HUES48 (cell line): ENCODE measurements around the gene CAMK2B.

Source experiments
- H3K27ac ChIP-seq: one replicate; pipeline ENCODE4 v1.7.0; 2013; ENCODE audit warnings: low read depth, low read length, inconsistent platforms
- H3K27me3 ChIP-seq: 2 replicates; pipeline ENCODE4 v1.6.1; 2013; ENCODE audit warnings: mild to moderate bottlenecking, low read length; ENCODE audit not compliant: control insufficient read depth, insufficient read depth
- H3K36me3 ChIP-seq: 2 replicates; pipeline ENCODE4 v1.6.1; 2013; ENCODE audit warnings: low read length; ENCODE audit not compliant: control insufficient read depth, insufficient read depth
- H3K4me1 ChIP-seq: 2 replicates; pipeline ENCODE4 v1.6.1; 2013; ENCODE audit warnings: mild to moderate bottlenecking, low read length; ENCODE audit not compliant: control insufficient read depth, insufficient read depth
- H3K4me3 ChIP-seq: 2 replicates; pipeline ENCODE4 v1.5.1; 2013; ENCODE audit warnings: mild to moderate bottlenecking, low read depth, low read length
- H3K9ac ChIP-seq: 2 replicates; pipeline ENCODE4 v1.6.1; 2013; ENCODE audit warnings: mild to moderate bottlenecking, low read depth, low read length, moderate library complexity
- H3K9me3 ChIP-seq: 2 replicates; pipeline ENCODE4 v1.6.1; 2013; ENCODE audit warnings: low read length; ENCODE audit not compliant: control insufficient read depth, insufficient read depth

CAMK2B gene

GRCh38 chr7:44217852-44218402 lies 107.5 kb downstream of the CAMK2B start:
- H3K9ac ChIP-seq: no peak overlapping the region
- no peak overlapping the region for H3K27ac ChIP-seq
- H3K4me1 ChIP-seq: peaks cover 16% of the 10 kb centered on the region; the same call in 1 of the 2 replicates

DNA sequence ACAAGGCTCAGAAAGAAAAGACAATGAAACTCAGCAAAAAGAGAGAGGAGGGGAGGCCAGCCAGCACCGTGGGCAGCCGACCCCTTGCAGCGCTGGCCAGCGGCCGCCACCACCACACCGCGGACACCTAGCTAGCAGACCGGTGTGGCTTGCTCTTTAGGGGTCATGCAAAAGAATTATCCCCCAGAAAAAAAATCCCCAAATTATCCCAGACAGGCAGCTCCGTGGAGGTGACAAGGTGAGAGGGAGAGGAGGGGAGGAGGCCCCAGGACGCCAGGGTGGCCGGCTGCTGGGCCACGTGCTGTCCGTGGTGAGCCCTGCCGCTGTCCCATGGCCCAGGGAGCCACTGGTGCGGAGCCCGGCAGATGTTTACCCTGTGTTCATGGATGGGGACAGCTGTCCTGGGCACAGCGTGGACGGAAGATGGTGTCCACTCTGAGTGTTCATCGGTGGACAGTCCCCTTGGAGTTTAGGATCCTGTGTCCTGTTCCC lies 108.1 kb downstream of the CAMK2B start:
- H3K9me3 ChIP-seq: no peaks in the 10 kb centered on the region
- H3K9ac ChIP-seq: no peak overlapping the region
- peaks cover 11% of the 10 kb centered on the region for H3K36me3 ChIP-seq
- H3K27ac ChIP-seq: no peak overlapping the region
- peaks cover 16% of the 10 kb centered on the region; the same call in 1 of the 2 replicates for H3K4me1 ChIP-seq
- H3K4me3 ChIP-seq: no peak overlapping the region
- H3K27me3 ChIP-seq: no peaks in the 10 kb centered on the region

More at GRCh38 chr7:44217852-44218402, 107.5 kb downstream of the CAMK2B start:
- no peaks in the 10 kb centered on the region for H3K27me3 ChIP-seq
- H3K4me3 ChIP-seq: no peak overlapping the region
- no peaks in the 10 kb centered on the region for H3K9me3 ChIP-seq
- peaks cover 6% of the 10 kb centered on the region for H3K36me3 ChIP-seq

GRCh38 chr7:44216521-44217222 lies 108.7 kb downstream of the CAMK2B start:
- Histone ChIP-seq H3K9ac (no peak overlapping the region), H3K27me3 (no peaks in the 10 kb centered on the region), H3K36me3 (peaks cover 17% of the 10 kb centered on the region), H3K4me1 (peaks cover 16% of the 10 kb centered on the region; the same call in 1 of the 2 replicates), H3K9me3 (no peaks in the 10 kb centered on the region), H3K4me3 (no peak overlapping the region), H3K27ac (no peak overlapping the region)

DNA sequence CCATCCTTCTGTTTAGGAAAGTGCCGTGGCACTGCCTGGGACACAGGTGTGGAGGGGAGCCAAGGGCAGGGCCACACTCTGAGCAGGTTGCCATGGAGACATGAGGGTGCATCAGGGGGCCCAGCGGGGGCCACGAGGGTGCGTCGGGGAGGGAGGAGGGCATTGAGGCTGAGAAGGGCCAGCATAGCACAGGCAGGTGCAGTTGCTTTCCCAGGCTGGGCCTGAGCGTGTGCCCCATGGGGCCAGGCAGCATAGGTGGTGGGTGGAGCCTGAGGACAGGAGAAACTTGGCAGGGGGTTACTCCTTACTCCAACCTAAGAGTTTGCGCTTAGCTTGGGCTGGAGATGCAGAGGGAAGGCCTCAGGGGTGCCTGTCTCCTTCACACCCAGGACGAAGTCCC lies 109.4 kb downstream of the CAMK2B start:
- Histone ChIP-seq H3K4me1 (peaks cover 16% of the 10 kb centered on the region; the same call in 1 of the 2 replicates), H3K27me3 (no peaks in the 10 kb centered on the region), H3K4me3 (no peak overlapping the region), H3K9me3 (no peaks in the 10 kb centered on the region), H3K36me3 (peaks cover 23% of the 10 kb centered on the region), H3K9ac (no peak overlapping the region), H3K27ac (no peak overlapping the region)

GRCh38 chr7:44215531-44215930 lies 109.9 kb downstream of the CAMK2B start:
- Histone ChIP-seq H3K36me3 (peaks cover 28% of the 10 kb centered on the region), H3K9ac (no peak overlapping the region), H3K9me3 (no peaks in the 10 kb centered on the region), H3K27me3 (no peaks in the 10 kb centered on the region), H3K27ac (no peak overlapping the region), H3K4me1 (peaks cover 16% of the 10 kb centered on the region; the same call in 1 of the 2 replicates), H3K4me3 (no peak overlapping the region)

- Histone ChIP-seq H3K27me3 (no peaks in the 10 kb centered on the region), H3K27ac (peak overlapping the region; percentile 69), H3K4me3 (no peak overlapping the region), H3K9me3 (no peaks in the 10 kb centered on the region), H3K4me1 (peaks cover 16% of the 10 kb centered on the region; the same call in 1 of the 2 replicates), H3K9ac (no peak overlapping the region), H3K36me3 (peaks cover 44% of the 10 kb centered on the region)
Measured at GRCh38 chr7:44213877-44214388, 111.5 kb downstream of the CAMK2B start.

GRCh38 chr7:44213206-44213876 lies 112.1 kb downstream of the CAMK2B start:
- Histone ChIP-seq H3K27ac (peak overlapping the region; percentile 69), H3K36me3 (peaks cover 50% of the 10 kb centered on the region), H3K9ac (no peak overlapping the region)

GRCh38 chr7:44212581-44213184 lies 112.7 kb downstream of the CAMK2B start:
- H3K27ac ChIP-seq: no peak overlapping the region
- H3K4me1 ChIP-seq: peaks cover 5% of the 10 kb centered on the region; the same call in 1 of the 2 replicates
- no peak overlapping the region for H3K9ac ChIP-seq
- H3K27me3 ChIP-seq: no peaks in the 10 kb centered on the region
- H3K9me3 ChIP-seq: no peaks in the 10 kb centered on the region
- H3K4me3 ChIP-seq: no peak overlapping the region
- H3K36me3 ChIP-seq: peaks cover 57% of the 10 kb centered on the region

More at GRCh38 chr7:44213206-44213876, 112.1 kb downstream of the CAMK2B start:
- H3K4me3 ChIP-seq: no peak overlapping the region
- no peaks in the 10 kb centered on the region for H3K9me3 ChIP-seq
- H3K27me3 ChIP-seq: no peaks in the 10 kb centered on the region
- H3K4me1 ChIP-seq: peaks cover 10% of the 10 kb centered on the region; the same call in 1 of the 2 replicates

GRCh38 chr7:44212018-44212417 lies 113.4 kb downstream of the CAMK2B start:
- Histone ChIP-seq H3K4me3 (no peak overlapping the region), H3K27me3 (no peaks in the 10 kb centered on the region), H3K4me1 (peaks cover 5% of the 10 kb centered on the region; the same call in 1 of the 2 replicates), H3K36me3 (peaks cover 63% of the 10 kb centered on the region), H3K9ac (no peak overlapping the region), H3K9me3 (no peaks in the 10 kb centered on the region), H3K27ac (no peak overlapping the region)

DNA sequence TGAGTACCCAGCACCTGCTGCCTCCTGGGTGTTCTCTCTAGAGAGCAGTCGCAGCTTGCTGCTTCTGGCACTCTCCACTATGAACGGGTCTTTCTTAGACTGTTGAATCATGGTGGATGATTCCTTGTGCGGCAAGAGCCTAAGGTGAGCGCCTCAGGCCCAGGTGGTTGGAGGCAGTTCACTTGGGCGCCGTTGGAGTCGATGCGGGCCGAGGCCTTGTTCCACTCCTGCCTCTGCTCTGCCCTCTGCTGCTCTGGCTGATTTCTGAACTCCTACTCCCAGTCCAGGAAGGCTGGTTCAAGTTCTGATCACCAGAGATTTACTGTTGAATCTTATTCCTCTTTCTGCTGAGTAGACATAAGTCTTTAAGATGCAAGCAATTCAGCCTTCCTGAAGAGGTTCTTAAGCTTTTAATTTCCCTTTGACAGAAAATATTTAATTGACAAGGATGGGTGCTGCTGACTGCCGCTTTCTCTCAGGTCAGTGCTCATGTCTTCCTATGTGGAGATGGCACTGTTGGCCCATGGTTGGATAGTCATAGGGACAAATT lies 114.2 kb downstream of the CAMK2B start:
- no peaks in the 10 kb centered on the region for H3K27me3 ChIP-seq
- no peak overlapping the region for H3K4me3 ChIP-seq
- no peaks in the 10 kb centered on the region for H3K9me3 ChIP-seq
- peaks cover 72% of the 10 kb centered on the region for H3K36me3 ChIP-seq
- H3K9ac ChIP-seq: no peak overlapping the region
- no peak overlapping the region for H3K27ac ChIP-seq
- peaks cover 5% of the 10 kb centered on the region; the same call in 1 of the 2 replicates for H3K4me1 ChIP-seq
